ENCODE measurements around the gene RBFOX2.
"Not testable (repeated sequence)": the region's sequence is repeated elsewhere in the genome, so short reads cannot be mapped to it uniquely, and the experiment has no call there.

Gene RBFOX2

DNA sequence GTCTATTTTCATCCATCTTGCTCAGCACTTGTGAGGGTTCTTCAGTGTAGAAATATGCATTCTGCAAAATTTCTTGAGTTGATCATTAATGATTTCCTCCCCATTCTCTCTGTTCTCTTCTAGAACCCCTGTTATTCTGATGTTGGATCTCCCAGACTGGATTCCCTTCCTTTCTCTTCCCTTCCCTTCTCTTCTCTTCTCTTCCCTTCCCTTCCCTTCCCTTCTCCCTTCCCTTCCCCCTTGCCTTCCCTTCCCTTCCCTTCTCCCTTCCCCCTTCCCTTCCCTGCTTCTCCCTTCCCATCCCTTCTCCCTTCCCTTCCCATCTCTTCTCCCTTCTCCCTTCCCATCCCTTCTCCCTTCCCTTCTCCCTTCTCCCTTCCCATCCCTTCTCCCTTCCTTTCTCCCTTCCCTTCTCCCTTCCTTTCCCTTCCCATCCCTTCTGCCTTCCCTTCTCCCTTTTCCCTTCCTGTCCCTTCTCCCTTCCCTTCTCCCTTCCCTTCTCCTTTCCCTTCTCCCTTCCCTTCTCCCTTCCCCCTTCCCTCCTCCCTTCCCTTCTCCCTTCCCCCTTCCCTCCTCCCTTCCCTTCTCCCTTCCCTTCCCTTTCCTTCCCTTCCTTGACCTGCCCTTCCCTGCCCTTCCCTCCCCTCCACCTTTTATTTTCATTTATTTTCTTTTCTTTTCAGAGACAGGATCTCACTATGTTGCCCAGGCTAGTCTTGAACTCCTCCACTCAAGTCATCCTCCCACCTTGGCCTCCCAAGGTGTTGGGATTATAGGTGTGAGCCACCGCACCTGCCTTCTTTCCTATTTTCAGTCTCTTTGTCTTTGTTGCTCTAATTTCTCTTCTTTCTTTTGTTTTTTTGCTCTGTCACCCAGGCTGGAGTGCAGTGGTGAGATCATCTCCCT is 24.9 kb upstream of the RBFOX2 start:
- TF ChIP-seq, protein P1, sequence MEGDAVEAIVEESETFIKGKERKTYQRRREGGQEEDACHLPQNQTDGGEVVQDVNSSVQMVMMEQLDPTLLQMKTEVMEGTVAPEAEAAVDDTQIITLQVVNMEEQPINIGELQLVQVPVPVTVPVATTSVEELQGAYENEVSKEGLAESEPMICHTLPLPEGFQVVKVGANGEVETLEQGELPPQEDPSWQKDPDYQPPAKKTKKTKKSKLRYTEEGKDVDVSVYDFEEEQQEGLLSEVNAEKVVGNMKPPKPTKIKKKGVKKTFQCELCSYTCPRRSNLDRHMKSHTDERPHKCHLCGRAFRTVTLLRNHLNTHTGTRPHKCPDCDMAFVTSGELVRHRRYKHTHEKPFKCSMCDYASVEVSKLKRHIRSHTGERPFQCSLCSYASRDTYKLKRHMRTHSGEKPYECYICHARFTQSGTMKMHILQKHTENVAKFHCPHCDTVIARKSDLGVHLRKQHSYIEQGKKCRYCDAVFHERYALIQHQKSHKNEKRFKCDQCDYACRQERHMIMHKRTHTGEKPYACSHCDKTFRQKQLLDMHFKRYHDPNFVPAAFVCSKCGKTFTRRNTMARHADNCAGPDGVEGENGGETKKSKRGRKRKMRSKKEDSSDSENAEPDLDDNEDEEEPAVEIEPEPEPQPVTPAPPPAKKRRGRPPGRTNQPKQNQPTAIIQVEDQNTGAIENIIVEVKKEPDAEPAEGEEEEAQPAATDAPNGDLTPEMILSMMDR (conservative IDR thresholded peaks at IDR 0.05): no peak
- H3K27ac ChIP-seq: no peak overlapping the region

DNA sequence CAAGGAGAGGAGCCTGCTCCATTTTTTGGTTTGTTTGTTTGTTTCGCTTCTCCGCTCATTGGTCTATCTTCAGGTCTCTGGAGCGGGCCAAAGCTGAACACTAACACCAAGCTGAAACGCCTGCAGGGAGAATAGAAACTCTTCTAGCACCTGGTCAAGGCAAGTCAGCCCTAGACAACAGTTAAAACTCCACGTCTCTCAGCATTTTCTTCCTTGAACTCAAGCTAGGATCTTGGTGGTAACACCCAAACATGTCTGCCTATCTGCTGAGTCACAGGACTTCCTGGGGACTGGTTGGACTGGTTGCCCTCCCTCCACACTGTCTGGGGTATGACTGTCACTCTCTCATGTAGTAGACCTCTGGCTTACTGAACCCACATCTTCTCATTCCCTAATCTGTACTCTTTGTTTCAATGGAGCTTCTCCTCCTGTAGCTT is 23.9 kb upstream of the RBFOX2 start:
- no peak overlapping the region for H3K27ac ChIP-seq
- TF ChIP-seq, protein P1 (conservative IDR thresholded peaks at IDR 0.05): no peak

DNA sequence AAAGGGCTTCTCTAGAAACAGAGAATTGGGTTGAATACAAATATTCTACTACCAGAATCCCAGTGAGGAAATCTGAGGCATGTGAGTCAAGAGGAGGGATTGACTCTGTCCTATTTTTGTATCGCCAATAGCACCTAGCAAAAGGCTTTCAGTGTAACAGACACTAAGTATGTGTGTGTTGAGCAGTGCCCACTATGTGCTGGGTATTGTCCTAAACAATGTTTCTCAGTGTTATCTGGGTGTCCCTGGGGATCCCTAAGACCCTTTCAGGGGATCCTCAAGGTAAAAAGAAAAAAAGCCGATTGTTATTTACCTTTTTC is 21.0 kb upstream of the RBFOX2 start:
- no peak overlapping the region for H3K27ac ChIP-seq
- TF ChIP-seq, protein P1 (conservative IDR thresholded peaks at IDR 0.05): no peak

DNA sequence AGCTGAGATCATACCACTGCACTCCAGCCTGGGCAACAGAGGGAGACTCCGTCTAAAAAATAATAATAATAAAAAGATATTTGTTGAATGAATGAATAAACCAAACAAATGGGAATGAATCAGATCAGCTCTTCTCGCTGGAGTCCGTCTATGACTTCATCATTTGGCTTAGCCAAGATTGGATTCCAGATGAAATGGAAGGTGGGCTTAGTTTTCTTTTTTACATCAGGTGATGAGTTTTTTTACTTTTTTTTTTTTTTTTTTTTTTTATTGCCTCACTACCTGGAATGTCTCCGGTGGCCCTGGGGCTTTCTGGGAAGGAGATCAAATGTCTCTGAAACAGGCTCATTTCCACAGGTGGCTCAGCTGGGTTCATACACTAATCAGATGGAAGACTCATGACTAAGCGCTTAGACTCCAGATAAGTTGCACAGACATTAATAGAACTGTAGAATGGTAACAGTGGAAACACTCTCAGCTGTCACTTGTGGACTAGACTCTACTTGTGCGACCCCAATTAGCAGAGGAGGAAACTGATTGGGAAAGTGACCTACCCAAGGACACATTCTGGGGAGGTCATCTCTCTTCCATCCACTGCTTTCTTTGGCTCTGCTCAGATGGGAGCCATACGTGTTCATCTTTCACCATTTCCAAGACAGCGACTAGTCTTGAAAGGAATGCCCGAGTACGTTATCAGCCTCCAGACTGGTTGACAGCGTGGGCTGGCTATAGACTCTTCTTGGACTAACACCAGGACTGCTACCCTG is 20.5 kb upstream of the RBFOX2 start:
- H3K27ac ChIP-seq: no peak overlapping the region
- TF ChIP-seq, protein P1 (conservative IDR thresholded peaks at IDR 0.05): no peak

DNA sequence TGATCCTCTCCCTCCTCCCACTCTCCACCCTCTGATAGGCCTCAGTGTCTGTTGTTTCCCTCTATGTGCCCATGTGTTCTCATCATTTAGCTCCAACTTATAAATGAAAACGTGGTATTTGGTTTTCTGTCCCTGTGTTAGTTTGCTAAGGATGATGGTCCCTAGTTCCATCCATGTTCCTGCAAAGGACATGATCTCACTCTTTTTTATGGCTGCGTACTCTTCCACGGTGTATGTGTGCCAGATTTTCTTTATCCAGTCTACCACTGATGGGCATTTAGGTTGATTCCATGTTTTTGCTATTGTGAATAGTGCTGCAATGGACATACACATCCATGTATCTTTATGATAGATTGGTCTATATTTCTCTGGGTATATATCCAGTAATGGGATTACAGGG is 15.9 kb upstream of the RBFOX2 start:
- H3K27ac ChIP-seq: not testable (repeated sequence)

DNA sequence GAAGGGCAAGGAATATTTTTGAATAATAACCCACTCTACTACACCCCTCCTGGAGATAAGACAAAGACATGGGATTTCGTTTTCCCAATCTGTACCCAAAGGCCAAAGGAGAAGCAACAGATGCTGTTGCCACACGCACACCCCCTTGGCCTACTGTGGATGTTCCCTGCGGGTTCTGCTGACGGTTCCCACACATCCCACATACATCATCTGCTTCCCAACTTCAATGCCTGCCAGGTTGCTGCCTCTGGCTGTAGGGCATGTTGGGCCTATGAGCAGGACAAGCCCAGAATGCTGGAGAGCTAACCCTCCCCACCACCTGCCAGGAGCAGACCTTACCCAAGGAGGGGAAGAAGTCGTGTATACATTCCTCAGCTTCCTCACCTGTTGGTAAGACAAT is 13.6 kb upstream of the RBFOX2 start:
- H3K27ac ChIP-seq: no peak overlapping the region
- TF ChIP-seq, protein P1 (conservative IDR thresholded peaks at IDR 0.05): no peak

DNA sequence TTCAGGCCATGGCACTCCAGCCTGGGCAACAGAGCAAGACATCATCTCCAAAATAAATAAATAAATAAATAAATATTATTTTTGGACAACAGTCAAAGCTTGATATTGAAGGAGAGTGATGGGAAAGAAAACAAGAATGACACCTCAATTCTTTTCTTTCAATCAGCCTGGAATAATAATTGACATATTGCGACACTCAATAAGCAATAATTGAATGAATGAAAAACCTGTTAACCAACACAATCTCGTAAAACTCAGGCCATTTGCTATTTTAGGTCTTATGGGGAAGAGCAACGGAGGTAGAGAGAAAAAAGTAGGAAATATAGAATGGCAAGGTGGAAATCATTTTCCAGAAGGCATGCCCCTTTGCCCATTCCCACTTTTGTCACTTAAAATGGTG is 10.5 kb upstream of the RBFOX2 start:
- TF ChIP-seq, protein P1 (conservative IDR thresholded peaks at IDR 0.05): no peak
- H3K27ac ChIP-seq: no peak overlapping the region
